GM18505 (cell line): ENCODE data around the gene CSTF3.
"Not testable (repeated sequence)": the region's sequence is repeated elsewhere in the genome, so short reads cannot be mapped to it uniquely, and the experiment has no call there.

Experiments used
- ATAC-seq: cut with Tn5 transposase; IDR thresholded peaks from one replicate; pipeline ENCODE4 v1.9.1; 2021; ENCODE audit not compliant: unreplicated experiment
- POLR2A ChIP-seq: IDR thresholded peaks from 4 replicates; pipeline ENCODE4 v1.6.1; 2011; ENCODE audit warnings: borderline replicate concordance; ENCODE audit not compliant: insufficient read depth, insufficient read length; ENCODE audit errors: extremely low read depth

CSTF3 gene

GRCh38 chr11:33151399-33151798 is 9.9 kb downstream of the CSTF3 start:
- ATAC-seq = no peak
- no peak for TF ChIP-seq POLR2A

GRCh38 chr11:33147559-33147958 is 13.7 kb downstream of the CSTF3 start:
- no peak for ATAC-seq
- no peak for TF ChIP-seq POLR2A

- TF ChIP-seq POLR2A = no peak
- ATAC-seq = no peak
These were observed 25.4 kb downstream of the CSTF3 start for GRCh38 chr11:33135768-33136443.

- ATAC-seq = no peak
- no peak for TF ChIP-seq POLR2A
These were observed 26.1 kb downstream of the CSTF3 start for GRCh38 chr11:33135216-33135615.

GRCh38 chr11:33134276-33134675 is 27.0 kb downstream of the CSTF3 start:
- no peak for ATAC-seq
- no peak for TF ChIP-seq POLR2A

- ATAC-seq = no peak
- no peak for TF ChIP-seq POLR2A
These were observed 27.5 kb downstream of the CSTF3 start for GRCh38 chr11:33133761-33134160.

GRCh38 chr11:33132510-33132909 is 28.8 kb downstream of the CSTF3 start:
- no peak for TF ChIP-seq POLR2A
- no peak for ATAC-seq

GRCh38 chr11:33128739-33129138 is 32.5 kb downstream of the CSTF3 start:
- no peak for ATAC-seq

GRCh38 chr11:33125611-33126010 is 35.7 kb downstream of the CSTF3 start:
- ATAC-seq = no peak
- no peak for TF ChIP-seq POLR2A

More at GRCh38 chr11:33128739-33129138, 32.5 kb downstream of the CSTF3 start:
- no peak for TF ChIP-seq POLR2A

GRCh38 chr11:33125025-33125424 is 36.3 kb downstream of the CSTF3 start:
- ATAC-seq = no peak
- TF ChIP-seq POLR2A = no peak

GRCh38 chr11:33122696-33123095 is 38.6 kb downstream of the CSTF3 start:
- not testable (repeated sequence) for ATAC-seq

GRCh38 chr11:33116535-33116934 is 44.7 kb downstream of the CSTF3 start:
- TF ChIP-seq POLR2A = no peak
- ATAC-seq = no peak

- TF ChIP-seq POLR2A = no peak
- ATAC-seq = no peak
These were observed 51.2 kb downstream of the CSTF3 start for GRCh38 chr11:33110083-33110482.

GRCh38 chr11:33109294-33109895 is 51.9 kb downstream of the CSTF3 start:
- no peak for TF ChIP-seq POLR2A

More at GRCh38 chr11:33109294-33109895, 51.9 kb downstream of the CSTF3 start:
- no peak for ATAC-seq
